Panc1 (cell line): Measurements from ENCODE around the gene GALNT18.

Experiments
- CTCF ChIP-seq: fragments of 450-650 bp; IDR thresholded peaks from 2 replicates; pipeline ENCODE4 v1.5.1; 2017; ENCODE audit warnings: mild to moderate bottlenecking
- POLR2AphosphoS5 ChIP-seq: IDR thresholded peaks from 2 replicates; pipeline ENCODE4 v1.6.1; 2012; ENCODE audit warnings: mild to moderate bottlenecking, low read depth, low read length, moderate library complexity
- REST ChIP-seq, 2 experiments: IDR thresholded peaks; 2 replicates each; pipeline ENCODE4 v1.6.1; 2011 to 2012; ENCODE audit warnings: low read depth in 2 of 2, control low read depth in 1 of 2, low read length in 1 of 2, mild to moderate bottlenecking in 1 of 2, moderate library complexity in 1 of 2; ENCODE audit not compliant: insufficient read depth in 1 of 2
- SIN3A ChIP-seq: IDR thresholded peaks from 2 replicates; pipeline ENCODE4 v1.6.1; 2012; ENCODE audit warnings: low read depth, mild to moderate bottlenecking, low read length, moderate library complexity, borderline replicate concordance; ENCODE audit not compliant: insufficient read depth
- TCF7L2 ChIP-seq: IDR thresholded peaks from 2 replicates; pipeline ENCODE4 v1.6.1; 2011; ENCODE audit warnings: mild to moderate bottlenecking, low read depth, low read length, inconsistent platforms

DNA sequence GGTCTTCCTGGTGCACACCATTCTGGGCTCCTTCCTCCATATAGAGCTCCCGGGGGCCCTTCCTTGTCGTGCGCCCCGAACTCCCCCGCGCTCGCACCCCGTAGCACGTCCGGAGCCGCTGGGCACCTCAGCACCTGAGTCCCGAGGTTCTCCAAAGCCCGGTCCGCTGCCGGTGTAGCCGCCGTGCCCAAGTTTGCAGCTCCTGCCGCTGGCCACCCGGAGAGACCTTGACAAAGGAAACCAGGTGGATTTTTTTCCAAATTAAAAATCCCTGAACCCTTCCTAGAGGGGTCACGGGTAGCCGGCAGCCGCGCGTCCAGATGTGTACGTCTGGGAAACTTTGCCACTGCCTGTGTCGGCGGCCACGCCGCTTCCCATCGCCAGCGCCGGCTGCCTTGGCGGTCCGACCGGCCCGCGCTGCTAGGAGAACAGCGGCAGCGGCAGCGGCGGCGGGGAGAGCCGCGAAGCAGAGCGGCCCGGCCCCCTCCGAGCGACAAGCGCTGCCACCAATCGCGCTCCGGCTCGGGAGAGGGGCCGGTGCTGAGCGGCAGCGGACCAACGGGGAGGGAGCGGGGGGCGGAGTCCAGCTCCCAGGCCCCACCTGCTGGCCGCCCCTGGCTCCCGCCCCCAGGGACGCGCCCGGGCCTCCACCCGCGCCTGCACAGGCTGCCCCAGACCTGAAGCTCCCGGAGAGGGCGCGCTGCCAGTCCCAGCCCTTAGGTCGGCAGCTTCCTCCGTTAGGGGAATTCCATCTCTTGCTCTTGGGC, at the start of gene GALNT18:
- TF ChIP-seq SIN3A (no peak; the same call in 1 of the 2 replicates), CTCF (peak; percentile 48), POLR2AphosphoS5 (no peak), TCF7L2 (no peak), REST (IDR thresholded peaks at IDR 0.05; ENCODE audit: insufficient read depth in 1 of 2, low read depth in 2 of 2, low read length in 1 of 2) (no peak)
